Left lung (tissue), 10 donors: ENCODE measurements around the gene ETFRF1. TPM values are rescaled to one million over a fixed set of nuclear protein-coding genes. Genes with fewer than 3 reads are reported as not detected.

Source experiments
- ATAC-seq: fragments of 200-7000 bp; cut with Tn5 transposase; one replicate; pipeline ENCODE4 v1.9.1; 2020; ENCODE audit warnings: moderate library complexity
- DNase-seq, 4 donors: peaks; one replicate each; pipeline ENCODE4 v3.0.0-alpha.2; 2013 to 2020
- H3K27ac ChIP-seq, 2 donors: fragments of 200-600 bp; sonication (generic) in 1 of 2; one replicate each; pipeline versions ENCODE4 v1.5.0 to v1.8.0; 2020 to 2021
- H3K27me3 ChIP-seq, 2 donors: fragments of 200-600 bp; sonication (generic) in 1 of 2; one replicate each; pipeline versions ENCODE4 v1.5.0 to v1.8.0; 2020 to 2021
- H3K36me3 ChIP-seq, 2 donors: fragments of 200-600 bp; sonication (generic) in 1 of 2; one replicate each; pipeline versions ENCODE4 v1.5.0 to v1.8.0; 2020 to 2021
- H3K4me1 ChIP-seq, 2 donors: fragments of 200-600 bp; one replicate each; pipeline ENCODE4 v1.8.0; 2021
- H3K4me3 ChIP-seq, 2 donors: fragments of 200-600 bp; sonication (generic) in 1 of 2; one replicate each; pipeline versions ENCODE4 v1.5.0 to v1.8.0; 2020 to 2021; ENCODE audit warnings: mild to moderate bottlenecking in 1 of 2
- H3K9me3 ChIP-seq, 2 donors: fragments of 200-600 bp; sonication (generic) in 1 of 2; one replicate each; pipeline versions ENCODE4 v1.5.0 to v1.8.0; 2020 to 2021
- CTCF ChIP-seq, 2 donors: fragments of 200-600 bp; sonication (generic) in 1 of 2; IDR thresholded peaks; one replicate each; pipeline versions ENCODE4 v1.5.0 to v1.8.0; 2021; ENCODE audit warnings: antibody characterized with exemption in 2 of 2
- intact Hi-C, 2 donors: fragments of 100-400 bp; cut with DNase I; formaldehyde crosslinking; loops; one replicate each; pipeline versions ENCODE4 v1.11.2 to v1.14.2; 2022
- polyA plus RNA-seq, 6 donors: library from polyadenylated mRNA; unstranded; fragments of 120-200 nt; gene quantifications; one replicate each; pipeline ENCODE4 v1.2.1, GENCODE V29; 2013; ENCODE audit not compliant: insufficient read length in 6 of 6
- total RNA-seq, 2 donors: library from RNA; stranded (reverse); fragmentation: NEBNext Ultra II Directional; extraction: Animal tissue kit (Norgen Biotek cat#: 25700); gene quantifications; one replicate each; pipeline ENCODE4 v1.2.1, GENCODE V29; 2021
- donor health status: DM: no; HTN: yes; CAD: no.
- donor health status: DM: no; HTN: no; CAD: no.

Gene ETFRF1
- total and polyA plus RNA-seq, 8 donors: 17.1 to 27.0 (median 25.7) TPM

- intact Hi-C loops: no loop called here
- Histone ChIP-seq H3K36me3 (no peaks in the 10 kb centered on the region), H3K4me1 (peaks cover 0 to 4% of the 10 kb centered on the region in 2 donors), H3K27ac (no peak overlapping the region), H3K27me3 (no peaks in the 10 kb centered on the region), H3K4me3 (no peak overlapping the region), H3K9me3 (no peaks in the 10 kb centered on the region)
- ATAC-seq: peak; percentile 58
- TF ChIP-seq CTCF (IDR thresholded peaks at IDR 0.05): peak; percentile 43 to 63
- peak in 1 of 4 donors; percentile 27 for DNase-seq
These were observed 39.9 kb upstream of the ETFRF1 start for GRCh38 chr12:25155022-25155576.

- DNase-seq: no peak
- Histone ChIP-seq H3K9me3 (no peaks in the 10 kb centered on the region), H3K27ac (no peak overlapping the region), H3K27me3 (no peaks in the 10 kb centered on the region), H3K4me3 (no peak overlapping the region), H3K36me3 (no peaks in the 10 kb centered on the region), H3K4me1 (peaks cover 0 to 4% of the 10 kb centered on the region in 2 donors)
- TF ChIP-seq CTCF (IDR thresholded peaks at IDR 0.05): no peak
- ATAC-seq: no peak
- intact Hi-C loops: no loop called here
These were observed 39.0 kb upstream of the ETFRF1 start for GRCh38 chr12:25156061-25156460.

DNA sequence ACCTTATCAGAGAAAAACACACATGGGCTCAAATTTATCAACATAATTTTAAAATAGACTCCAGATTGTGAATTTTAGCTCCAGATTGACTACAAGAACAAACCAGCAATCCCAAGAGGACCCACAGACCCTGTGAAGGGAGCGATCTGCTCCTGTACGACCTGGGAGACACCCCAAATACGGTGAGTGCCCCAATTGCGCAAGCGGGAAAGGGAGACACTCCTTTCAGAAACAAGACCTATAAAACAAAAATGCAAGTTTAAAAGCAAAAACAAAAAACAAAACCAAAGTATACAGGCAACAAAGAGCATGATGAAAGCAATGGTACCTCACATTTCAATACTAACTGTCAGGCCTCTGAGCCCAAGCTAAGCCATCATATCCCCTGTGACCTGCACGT, 32.2 kb upstream of the ETFRF1 start:
- DNase-seq: no peak
- TF ChIP-seq CTCF (IDR thresholded peaks at IDR 0.05): no peak
- no peaks in the 10 kb centered on the region for H3K9me3 ChIP-seq
- H3K27ac ChIP-seq: no peak overlapping the region
- intact Hi-C loops: no loop called here
- no peaks in the 10 kb centered on the region for H3K4me1 ChIP-seq
- no peaks in the 10 kb centered on the region for H3K27me3 ChIP-seq
- no peaks in the 10 kb centered on the region for H3K36me3 ChIP-seq
- H3K4me3 ChIP-seq: no peak overlapping the region
- ATAC-seq: no peak

DNA sequence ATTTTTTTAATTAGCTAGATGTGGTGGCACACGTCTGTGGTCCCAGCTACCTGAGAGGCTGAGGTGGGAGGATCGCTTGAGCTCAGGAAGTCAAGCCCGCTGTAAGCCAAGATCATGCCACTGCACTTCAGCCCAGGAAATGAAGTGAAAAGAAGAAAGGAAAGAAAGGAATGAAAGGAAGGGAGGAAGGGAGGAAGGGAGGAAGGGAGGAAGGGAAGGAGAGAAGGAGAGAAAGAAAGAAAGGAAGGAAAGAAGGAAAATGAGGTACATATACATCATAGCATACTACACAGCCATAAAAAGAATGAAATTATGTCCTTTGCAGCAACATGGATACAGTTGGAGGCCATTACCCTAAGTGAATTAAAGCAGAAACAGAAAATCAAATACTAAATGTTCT, 12.3 kb upstream of the ETFRF1 start:
- no peaks in the 10 kb centered on the region for H3K4me1 ChIP-seq
- ATAC-seq: no peak
- TF ChIP-seq CTCF (IDR thresholded peaks at IDR 0.05): no peak
- no peaks in the 10 kb centered on the region for H3K36me3 ChIP-seq
- DNase-seq: no peak
- no peak overlapping the region for H3K27ac ChIP-seq
- H3K4me3 ChIP-seq: no peak overlapping the region
- intact Hi-C loops: no loop called here
- H3K27me3 ChIP-seq: no peaks in the 10 kb centered on the region
- no peaks in the 10 kb centered on the region for H3K9me3 ChIP-seq

DNA sequence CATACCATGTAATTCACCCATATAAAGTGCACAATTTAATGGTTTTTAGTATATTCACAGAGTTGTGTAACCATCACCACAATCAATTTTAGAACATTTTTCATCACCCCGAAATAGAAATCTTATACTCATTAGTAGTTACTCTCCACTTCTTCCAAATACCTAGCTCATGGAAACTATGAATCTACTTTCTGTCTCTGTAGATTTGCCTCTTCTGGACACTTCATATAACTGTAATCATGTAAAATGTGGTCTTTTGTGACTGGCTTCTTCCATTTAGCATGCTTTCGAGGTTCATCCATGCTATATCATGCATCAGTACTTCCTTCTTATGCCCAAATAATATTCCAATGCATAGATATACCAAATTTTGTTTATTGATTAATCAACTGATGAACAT, 10.9 kb upstream of the ETFRF1 start:
- Histone ChIP-seq H3K9me3 (no peaks in the 10 kb centered on the region), H3K27ac (no peak overlapping the region), H3K4me3 (no peak overlapping the region), H3K27me3 (no peaks in the 10 kb centered on the region), H3K4me1 (no peaks in the 10 kb centered on the region), H3K36me3 (no peaks in the 10 kb centered on the region)
- no peak for DNase-seq
- ATAC-seq: no peak
- intact Hi-C loops: no loop called here
- no peak for TF ChIP-seq CTCF (IDR thresholded peaks at IDR 0.05)
